Fibroblast of lung (primary cell): ENCODE data around the gene DCAF7.

Experiments used
- CTCF ChIP-seq, 2 donors: IDR thresholded peaks in 1 of 2; conservative IDR thresholded peaks in 1 of 2; 1 replicate in 1 of 2; 2 replicates in 1 of 2; pipeline ENCODE4 v1.5.1; 2011 to 2012; ENCODE audit warnings: low read length in 2 of 2, control low read depth in 1 of 2, inconsistent platforms in 1 of 2, low read depth in 1 of 2, mild to moderate bottlenecking in 1 of 2
- EZH2 ChIP-seq: IDR thresholded peaks from 2 replicates; pipeline ENCODE4 v1.5.1; 2012; ENCODE audit warnings: low read length, control low read depth, mild to moderate bottlenecking; ENCODE audit errors: missing control alignments

- TF ChIP-seq CTCF (conservative IDR thresholded peaks at IDR 0.05 in 1 of 2, IDR thresholded peaks at IDR 0.05 in 1 of 2; ENCODE audit: low read depth in 1 of 2, low read length in 2 of 2) (no peak), EZH2 (no peak)
Measured at GRCh38 chr17:63519972-63520882, 30.1 kb upstream of the DCAF7 start.
